ENCODE measurements around the gene ERC1.

The ERC1 gene

GRCh38 chr12:1509413-1510052, 518.5 kb downstream of the ERC1 start:
- no peak for DNase-seq (ENCODE audit: low read depth in 1 of 2, low spot score in 1 of 2)
- H3K4me3 ChIP-seq (replicated peaks; ENCODE audit: insufficient read depth, low read length): no peak overlapping the region
- TF ChIP-seq SPI1 (IDR thresholded peaks at IDR 0.05; ENCODE audit: borderline replicate concordance, low read depth) (no peak), GABPA (IDR thresholded peaks at IDR 0.05; ENCODE audit: low read depth) (no peak), POLR2AphosphoS5 (IDR thresholded peaks at IDR 0.05; ENCODE audit: low read depth) (no peak), REST (IDR thresholded peaks at IDR 0.05; ENCODE audit: insufficient replicate concordance, low read depth) (no peak)
- H3K27me3 ChIP-seq (ENCODE audit: insufficient read depth, poor library complexity, severe bottlenecking): peaks cover 4% of the 10 kb centered on the region
- no peak overlapping the region for H3K27ac ChIP-seq (replicated peaks)

- TF ChIP-seq CTCF (IDR thresholded peaks at IDR 0.05; ENCODE audit: insufficient read depth, low read length) (no peak), SPI1 (IDR thresholded peaks at IDR 0.05; ENCODE audit: borderline replicate concordance, low read depth) (no peak), REST (IDR thresholded peaks at IDR 0.05; ENCODE audit: insufficient replicate concordance, low read depth) (no peak), GABPA (IDR thresholded peaks at IDR 0.05; ENCODE audit: low read depth) (no peak), POLR2AphosphoS5 (IDR thresholded peaks at IDR 0.05; ENCODE audit: low read depth) (no peak)
- no peak overlapping the region for H3K27ac ChIP-seq (replicated peaks)
- H3K27me3 ChIP-seq (ENCODE audit: insufficient read depth, poor library complexity, severe bottlenecking): peaks cover 4% of the 10 kb centered on the region
- H3K4me3 ChIP-seq (replicated peaks; ENCODE audit: insufficient read depth, low read length): no peak overlapping the region
- no peak for DNase-seq (ENCODE audit: low read depth in 1 of 2, low spot score in 1 of 2)
These were observed 519.2 kb downstream of the ERC1 start for GRCh38 chr12:1510056-1510812.

GRCh38 chr12:1515010-1515409, 524.0 kb downstream of the ERC1 start:
- Histone ChIP-seq H3K27ac (replicated peaks) (no peak overlapping the region), H3K27me3 (ENCODE audit: insufficient read depth, poor library complexity, severe bottlenecking) (no peaks in the 10 kb centered on the region), H3K4me3 (replicated peaks; ENCODE audit: insufficient read depth, low read length) (no peak overlapping the region)
- TF ChIP-seq GABPA (IDR thresholded peaks at IDR 0.05; ENCODE audit: low read depth) (no peak), SPI1 (IDR thresholded peaks at IDR 0.05; ENCODE audit: borderline replicate concordance, low read depth) (no peak), REST (IDR thresholded peaks at IDR 0.05; ENCODE audit: insufficient replicate concordance, low read depth) (no peak), CTCF (IDR thresholded peaks at IDR 0.05; ENCODE audit: insufficient read depth, low read length) (no peak), POLR2AphosphoS5 (IDR thresholded peaks at IDR 0.05; ENCODE audit: low read depth) (no peak)
- no peak for DNase-seq (ENCODE audit: low read depth in 1 of 2, low spot score in 1 of 2)
